HepG2 (cell line): ENCODE measurements around the gene GRIFIN. TPM values are rescaled to one million over a fixed set of nuclear protein-coding genes. Genes with fewer than 3 reads are reported as not detected.

ENCODE experiments used
- ARNT ChIP-seq: fragments of 450-650 bp; IDR thresholded peaks from 2 replicates; pipeline ENCODE4 v1.6.1; 2017
- CAMTA2 ChIP-seq: sonication (generic); formaldehyde crosslinking; IDR thresholded peaks from 2 replicates; pipeline ENCODE4 v1.4.0; 2020; ENCODE audit warnings: mild to moderate bottlenecking, missing genetic modification reagents, borderline replicate concordance
- CENPX ChIP-seq: sonication (generic); formaldehyde crosslinking; IDR thresholded peaks from 2 replicates; pipeline ENCODE4 v1.9.0; 2021; ENCODE audit warnings: mild to moderate bottlenecking, missing genetic modification reagents, moderate library complexity
- FOXC1 ChIP-seq: sonication (generic); formaldehyde crosslinking; IDR thresholded peaks from 2 replicates; pipeline ENCODE4 v1.8.0; 2022; ENCODE audit warnings: mild to moderate bottlenecking, missing genetic modification reagents, borderline replicate concordance
- HOXA7 ChIP-seq: sonication (generic); formaldehyde crosslinking; IDR thresholded peaks from 2 replicates; pipeline ENCODE4 v1.8.1; 2022; ENCODE audit warnings: mild to moderate bottlenecking, missing genetic modification reagents, moderate library complexity
- IRX3 ChIP-seq: sonication (generic); formaldehyde crosslinking; IDR thresholded peaks from 2 replicates; pipeline ENCODE4 v1.8.1; 2023; ENCODE audit warnings: mild to moderate bottlenecking, low read depth, missing genetic modification reagents, borderline replicate concordance
- KDM2A ChIP-seq: sonication (generic); formaldehyde crosslinking; IDR thresholded peaks from 2 replicates; pipeline ENCODE4 v1.4.0; 2020; ENCODE audit warnings: low read depth, missing genetic modification reagents, borderline replicate concordance
- MLLT10 ChIP-seq: sonication (generic); formaldehyde crosslinking; IDR thresholded peaks from 2 replicates; pipeline ENCODE4 v1.4.0; 2020; ENCODE audit warnings: missing genetic modification reagents
- NKX3-1 ChIP-seq: sonication (generic); formaldehyde crosslinking; IDR thresholded peaks from 2 replicates; pipeline ENCODE4 v1.5.0; 2020; ENCODE audit warnings: missing genetic modification reagents
- SP4 ChIP-seq: sonication (generic); formaldehyde crosslinking; IDR thresholded peaks from 2 replicates; pipeline ENCODE4 v1.8.1; 2023; ENCODE audit warnings: mild to moderate bottlenecking, missing genetic modification reagents
- SRSF1 ChIP-seq: fragments of 200-400 bp; formaldehyde crosslinking; optimal IDR thresholded peaks from 2 replicates; pipeline ENCODE3; 2017; ENCODE audit warnings: mild to moderate bottlenecking, low read depth, low read length, moderate library complexity
- SYNCRIP ChIP-seq: fragments of 200-400 bp; formaldehyde crosslinking; IDR thresholded peaks from 2 replicates; pipeline ENCODE4 v1.6.1; 2018; ENCODE audit warnings: mild to moderate bottlenecking, low read depth, low read length; ENCODE audit not compliant: insufficient read depth
- THYN1 ChIP-seq: sonication (generic); formaldehyde crosslinking; IDR thresholded peaks from 2 replicates; pipeline ENCODE4 v1.8.1; 2023; ENCODE audit warnings: low read depth, mild to moderate bottlenecking, moderate library complexity, missing genetic modification reagents, borderline replicate concordance
- ZBTB21 ChIP-seq: sonication (generic); formaldehyde crosslinking; IDR thresholded peaks from 2 replicates; pipeline ENCODE4 v1.4.0; 2020; ENCODE audit warnings: missing genetic modification reagents
- ZFX ChIP-seq: sonication (generic); formaldehyde crosslinking; IDR thresholded peaks from 2 replicates; pipeline ENCODE4 v1.4.0; 2020; ENCODE audit warnings: mild to moderate bottlenecking, low read depth, missing genetic modification reagents, moderate library complexity
- ZKSCAN1 ChIP-seq: fragments of 150-350 bp; IDR thresholded peaks from 2 replicates; pipeline ENCODE4 v1.6.1; 2014; ENCODE audit warnings: low read length
- ZNF234 ChIP-seq: sonication (generic); formaldehyde crosslinking; conservative IDR thresholded peaks from 2 replicates; pipeline ENCODE4 v1.5.1; 2020; ENCODE audit warnings: mild to moderate bottlenecking, missing genetic modification reagents
- ZNF24 ChIP-seq: fragments of 450-650 bp; IDR thresholded peaks from 2 replicates; pipeline ENCODE4 v1.6.1; 2017; ENCODE audit warnings: antibody characterized with exemption, mild to moderate bottlenecking
- ZNF292 ChIP-seq: sonication (generic); formaldehyde crosslinking; IDR thresholded peaks from 2 replicates; pipeline ENCODE4 v1.8.1; 2022; ENCODE audit warnings: mild to moderate bottlenecking, low read depth, missing genetic modification reagents, borderline replicate concordance
- ZNF382 ChIP-seq: sonication (generic); formaldehyde crosslinking; IDR thresholded peaks from 2 replicates; pipeline ENCODE4 v1.5.0; 2020; ENCODE audit warnings: missing genetic modification reagents, mild to moderate bottlenecking, borderline replicate concordance
- ZNF709 ChIP-seq: sonication (generic); formaldehyde crosslinking; IDR thresholded peaks from 2 replicates; pipeline ENCODE4 v1.5.0; 2020; ENCODE audit warnings: mild to moderate bottlenecking, missing genetic modification reagents
- ZSCAN9 ChIP-seq: IDR thresholded peaks from 2 replicates; pipeline ENCODE4 v1.6.1; 2016; ENCODE audit warnings: borderline replicate concordance
- polyA plus RNA-seq, 8 experiments: library from polyadenylated mRNA; depleted of rRNA in 3 of 8; stranded (reverse) in 7 of 8; unstranded in 1 of 8; fragments of >200 nt; fragmentation: Illumina TruSeq in 4 of 8; extraction: Trizol in 4 of 8; gene quantifications; 2 replicates each; pipeline versions ENCODE4 v1.2.1 to v1.2.3, GENCODE V29; 2011 to 2016; ENCODE audit warnings: low read depth in 4 of 8, missing spikeins in 1 of 8, mixed read lengths in 1 of 8; ENCODE audit not compliant: insufficient read depth in 1 of 8
- total RNA-seq, 5 experiments: library from RNA; depleted of rRNA; stranded (reverse); fragments of >200 nt; fragmentation: Illumina TruSeq; extraction: Trizol; gene quantifications; 2 replicates each; pipeline ENCODE4 v1.2.3, GENCODE V29; 2016; ENCODE audit warnings: low read depth in 1 of 5
- TF ChIP-seq, protein P1 (sequence below): IDR thresholded peaks from 2 replicates; pipeline ENCODE4 v1.6.1; 2016; ENCODE audit warnings: missing biosample characterization, missing genetic modification reagents, low read depth
- TF ChIP-seq, protein P2 (sequence below): IDR thresholded peaks from 2 replicates; pipeline ENCODE4 v1.6.1; 2016; ENCODE audit warnings: mild to moderate bottlenecking

Gene GRIFIN
- total and polyA plus RNA-seq, 2 of the 13 experiments (the other 11 are each of a cell fraction or from before 2014, with no cell fraction given): not detected

DNA sequence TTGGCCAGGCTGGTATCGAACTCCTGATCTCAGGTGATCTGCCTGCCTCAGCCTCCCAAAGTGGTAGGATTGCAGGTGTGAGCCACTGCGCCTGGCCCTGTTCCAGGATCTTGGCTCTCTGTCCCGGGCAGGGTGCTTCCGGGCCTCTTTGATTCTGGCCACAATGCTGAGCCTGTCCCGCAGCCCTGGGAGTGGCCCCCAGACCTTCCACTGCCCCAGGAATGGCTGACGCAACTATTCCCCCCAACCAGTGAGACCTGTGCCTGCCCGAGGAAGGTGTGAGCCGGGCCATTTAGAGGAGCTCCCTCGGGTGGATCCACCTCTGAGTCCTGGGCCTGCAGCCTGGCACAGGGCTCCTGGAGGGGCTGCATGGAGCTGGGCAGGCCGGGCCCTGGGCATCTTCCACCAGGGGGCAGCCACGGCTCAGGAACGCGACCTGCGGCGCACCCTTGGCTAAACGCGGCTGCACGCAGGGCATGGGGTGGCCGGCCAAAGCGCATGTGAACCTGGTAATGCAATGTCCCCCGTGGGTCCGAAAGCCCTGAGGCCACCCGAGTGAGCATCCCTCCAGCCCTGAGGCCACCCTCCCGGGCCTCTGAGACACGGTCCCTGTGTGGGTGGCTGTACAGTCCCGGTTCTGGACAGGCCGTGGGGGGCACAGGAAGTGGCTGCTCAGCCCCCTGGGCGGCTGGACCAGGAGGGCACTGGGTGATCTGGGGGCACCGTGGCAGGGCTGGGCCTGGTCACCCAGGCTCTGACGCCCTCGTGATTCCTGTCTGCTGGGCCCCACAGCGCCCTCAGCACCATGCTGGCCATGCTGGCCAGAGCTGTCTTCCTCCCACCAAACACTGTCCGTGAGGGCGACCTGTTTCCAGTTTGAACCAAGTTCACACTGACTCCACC is 24.8 kb downstream of the GRIFIN start (continued):
- no peak for TF ChIP-seq ZNF24
- TF ChIP-seq SP4 (CRISPR knock-in tag): 0 out of 2 replicates have a peak, but pooled peaks have one; percentile 39
- no peak for TF ChIP-seq ZBTB21 (CRISPR knock-in tag)
- TF ChIP-seq ZFX (CRISPR knock-in tag): peak; percentile 84
- no peak for TF ChIP-seq SYNCRIP
- TF ChIP-seq HOXA7 (CRISPR knock-in tag): no peak
- no peak for TF ChIP-seq ZKSCAN1
- peak; percentile 43; the same call in 1 of the 2 replicates for TF ChIP-seq THYN1
- TF ChIP-seq ZNF709: no peak
- TF ChIP-seq ARNT: no peak
- TF ChIP-seq CENPX (CRISPR knock-in tag): no peak
- no peak for TF ChIP-seq ZNF234 (CRISPR knock-in tag)
- TF ChIP-seq KDM2A (CRISPR knock-in tag): peak; percentile 85
- TF ChIP-seq ZSCAN9 (CRISPR knock-in tag): 0 out of 2 replicates have a peak, but pooled peaks have one; percentile 14
- TF ChIP-seq FOXC1 (CRISPR knock-in tag): no peak
- TF ChIP-seq, protein P1, sequence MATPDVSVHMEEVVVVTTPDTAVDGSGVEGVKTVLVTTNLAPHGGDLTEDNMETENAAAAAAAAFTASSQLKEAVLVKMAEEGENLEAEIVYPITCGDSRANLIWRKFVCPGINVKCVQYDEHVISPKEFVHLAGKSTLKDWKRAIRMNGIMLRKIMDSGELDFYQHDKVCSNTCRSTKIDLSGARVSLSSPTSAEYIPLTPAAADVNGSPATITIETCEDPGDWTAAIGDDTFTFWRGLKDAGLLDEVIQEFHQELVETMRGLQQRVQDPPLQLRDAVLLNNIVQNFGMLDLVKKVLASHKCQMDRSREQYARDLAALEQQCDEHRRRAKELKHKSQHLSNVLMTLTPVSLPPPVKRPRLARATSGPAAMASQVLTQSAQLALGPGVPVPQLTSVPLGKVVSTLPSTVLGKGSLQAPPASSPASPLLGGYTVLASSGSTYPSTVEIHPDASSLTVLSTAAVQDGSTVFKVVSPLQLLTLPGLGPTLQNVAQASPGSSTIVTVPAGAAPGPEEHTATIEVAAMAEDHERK (CRISPR knock-in tag): 0 out of 2 replicates have a peak, but pooled peaks have one; percentile 26
- no peak for TF ChIP-seq ZNF382
- no peak for TF ChIP-seq IRX3
- TF ChIP-seq ZNF292 (CRISPR knock-in tag): peak; percentile 65
- no peak for TF ChIP-seq MLLT10 (CRISPR knock-in tag)
- TF ChIP-seq CAMTA2: 0 out of 2 replicates have a peak, but pooled peaks have one; percentile 83
- TF ChIP-seq NKX3-1 (CRISPR knock-in tag): peak; percentile 23; the same call in 1 of the 2 replicates
- TF ChIP-seq SRSF1: peak; percentile 32
- TF ChIP-seq, protein P2, sequence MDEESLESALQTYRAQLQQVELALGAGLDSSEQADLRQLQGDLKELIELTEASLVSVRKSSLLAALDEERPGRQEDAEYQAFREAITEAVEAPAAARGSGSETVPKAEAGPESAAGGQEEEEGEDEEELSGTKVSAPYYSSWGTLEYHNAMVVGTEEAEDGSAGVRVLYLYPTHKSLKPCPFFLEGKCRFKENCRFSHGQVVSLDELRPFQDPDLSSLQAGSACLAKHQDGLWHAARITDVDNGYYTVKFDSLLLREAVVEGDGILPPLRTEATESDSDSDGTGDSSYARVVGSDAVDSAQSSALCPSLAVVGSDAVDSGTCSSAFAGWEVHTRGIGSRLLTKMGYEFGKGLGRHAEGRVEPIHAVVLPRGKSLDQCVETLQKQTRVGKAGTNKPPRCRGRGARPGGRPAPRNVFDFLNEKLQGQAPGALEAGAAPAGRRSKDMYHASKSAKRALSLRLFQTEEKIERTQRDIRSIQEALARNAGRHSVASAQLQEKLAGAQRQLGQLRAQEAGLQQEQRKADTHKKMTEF (CRISPR knock-in tag): peak; percentile 48; the same call in 1 of the 2 replicates
